GM19372 (cell line): ENCODE measurements around the gene GSTT4.
"Not testable (repeated sequence)": the region's sequence is repeated elsewhere in the genome, so short reads cannot be mapped to it uniquely, and the experiment has no call there.

Experiments used
- ATAC-seq: cut with Tn5 transposase; IDR thresholded peaks from one replicate; pipeline ENCODE4 v1.9.1; 2021; ENCODE audit warnings: mild to moderate bottlenecking, low read depth, moderate library complexity; ENCODE audit not compliant: unreplicated experiment

The GSTT4 gene

DNA sequence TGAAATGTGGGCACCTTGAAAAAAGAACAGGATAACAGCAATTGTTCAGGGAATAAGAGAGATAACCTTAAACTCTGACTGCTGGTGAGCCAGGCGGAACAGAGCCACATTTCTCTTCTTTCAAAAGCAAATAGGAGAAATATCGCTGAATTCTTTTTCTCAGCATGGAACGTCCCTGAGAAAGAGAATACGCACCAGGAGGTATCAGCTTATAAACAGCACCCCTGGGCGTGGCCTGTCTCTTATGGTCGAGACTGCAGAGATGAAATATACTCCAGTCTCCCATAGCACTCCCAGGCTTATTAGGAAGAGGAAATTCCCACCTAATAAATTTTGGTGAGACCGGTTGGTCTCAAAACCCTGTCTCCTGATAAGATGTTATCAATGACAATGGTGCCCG, 49.4 kb downstream of the GSTT4 start:
- ATAC-seq, result not testable (repeated sequence)

DNA sequence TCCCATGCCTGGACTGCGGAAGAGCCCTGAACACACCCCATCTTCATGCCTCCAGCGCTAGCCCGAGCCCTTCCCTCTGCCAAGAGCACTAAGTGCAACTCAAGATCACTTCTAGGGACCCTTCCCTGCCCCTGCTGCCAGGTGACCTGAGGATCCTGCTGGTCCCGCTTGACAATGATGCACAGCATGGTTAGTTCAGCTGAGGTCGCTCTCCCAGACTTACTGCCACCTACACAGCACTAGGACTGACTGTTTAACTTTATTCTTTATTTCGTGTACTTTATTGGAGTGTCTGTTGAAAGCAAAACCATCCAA, 50.3 kb downstream of the GSTT4 start:
- ATAC-seq, result not testable (repeated sequence)

DNA sequence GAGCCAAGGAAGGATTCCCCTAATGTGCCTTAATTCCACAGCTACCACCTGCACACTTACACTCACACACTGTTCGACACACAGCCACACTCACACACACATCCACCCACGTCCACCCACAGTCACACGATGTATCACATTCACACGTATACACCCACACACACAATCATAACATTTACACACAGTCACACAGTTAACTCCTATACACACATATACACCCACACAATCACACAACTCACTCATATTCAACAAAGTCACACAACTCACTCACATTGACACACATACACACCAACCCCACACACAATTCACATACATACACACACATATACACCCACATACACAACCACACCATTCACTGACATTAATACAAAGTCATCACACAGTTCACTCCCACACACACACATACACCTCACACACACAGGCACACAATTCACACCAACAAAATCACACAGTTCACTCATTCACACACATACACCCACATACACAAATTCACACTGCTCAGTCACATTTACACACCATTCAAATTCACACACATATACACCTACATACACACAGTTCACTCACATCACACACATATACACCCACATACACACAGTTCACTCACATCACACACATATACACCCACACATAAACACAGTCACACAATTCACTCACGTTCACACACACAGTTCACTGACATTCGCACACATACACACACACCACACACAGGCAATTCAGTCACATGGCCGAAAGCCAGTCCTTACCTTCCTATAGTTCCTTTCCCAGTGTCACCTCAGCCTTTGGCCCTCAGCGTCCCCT, 50.9 kb downstream of the GSTT4 start:
- ATAC-seq, result not testable (repeated sequence)

DNA sequence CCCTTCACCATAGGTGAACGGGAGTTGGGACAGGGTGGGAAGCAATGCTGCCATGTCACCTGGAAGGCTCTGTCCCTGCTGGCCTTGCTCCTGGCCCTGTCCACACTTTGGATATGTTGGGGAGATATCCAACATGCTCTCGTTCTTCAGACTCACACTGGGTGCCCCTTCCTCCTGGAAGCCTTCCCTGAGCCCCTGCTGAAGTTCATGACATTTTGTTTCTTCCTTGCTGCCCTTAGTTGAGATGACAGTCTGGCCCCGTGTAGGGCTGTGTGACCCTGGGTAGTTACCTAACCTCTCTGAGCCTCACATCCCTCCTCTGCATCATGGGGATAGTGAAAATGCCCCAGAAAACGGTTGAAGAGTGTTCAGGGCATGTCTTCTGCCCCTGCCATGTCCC, 51.8 kb downstream of the GSTT4 start:
- ATAC-seq, result not testable (repeated sequence)

DNA sequence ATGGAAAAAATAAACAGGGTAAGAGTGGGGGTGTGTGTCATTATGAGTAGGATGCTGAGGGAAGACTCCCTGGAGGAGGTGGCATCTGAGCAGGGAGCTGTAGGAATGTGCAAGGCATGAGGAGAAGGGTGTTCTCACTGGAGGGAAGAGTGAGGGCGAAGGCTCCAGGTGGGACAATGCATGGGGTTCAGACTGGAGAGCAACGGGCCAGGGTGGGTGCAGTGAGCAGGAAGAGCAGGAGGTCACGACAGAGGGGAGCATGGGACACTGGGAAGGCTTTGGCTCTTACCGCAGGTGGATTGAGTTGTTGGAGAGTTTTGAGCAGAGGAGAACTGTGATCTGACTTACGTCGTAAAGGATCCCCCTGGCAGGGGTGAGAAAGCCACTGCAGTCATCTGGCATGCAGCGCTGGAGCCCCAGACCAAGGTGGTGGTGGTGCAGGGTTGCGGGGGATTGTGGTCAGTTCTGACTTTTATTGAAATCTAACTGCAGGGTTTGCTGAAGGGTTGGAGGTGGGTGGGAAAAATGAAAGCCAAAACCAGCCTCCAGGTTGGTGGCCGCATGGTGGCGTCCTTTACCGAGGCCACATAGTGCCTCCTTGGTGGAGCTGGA, 52.4 kb downstream of the GSTT4 start:
- not testable (repeated sequence) for ATAC-seq

DNA sequence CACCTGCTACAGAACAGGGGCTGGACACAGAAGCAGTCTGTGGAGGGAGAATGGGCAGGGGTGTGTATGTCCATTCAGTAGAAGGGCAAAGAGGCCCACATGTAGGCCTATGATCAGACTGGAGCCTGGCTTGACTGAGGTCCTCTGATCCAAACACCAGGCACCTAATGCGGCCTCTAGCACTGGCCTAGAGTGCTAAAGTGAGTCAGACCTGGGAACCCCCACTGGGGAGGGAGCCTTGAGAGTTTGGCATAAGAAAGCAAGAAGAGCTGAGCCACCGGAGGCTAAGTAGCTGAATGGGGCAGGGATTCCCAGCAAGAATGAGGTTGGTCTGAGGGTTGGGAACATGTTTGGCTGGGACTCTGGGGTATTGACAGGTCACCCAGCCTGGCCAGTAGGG, 53.9 kb downstream of the GSTT4 start:
- ATAC-seq, result not testable (repeated sequence)

DNA sequence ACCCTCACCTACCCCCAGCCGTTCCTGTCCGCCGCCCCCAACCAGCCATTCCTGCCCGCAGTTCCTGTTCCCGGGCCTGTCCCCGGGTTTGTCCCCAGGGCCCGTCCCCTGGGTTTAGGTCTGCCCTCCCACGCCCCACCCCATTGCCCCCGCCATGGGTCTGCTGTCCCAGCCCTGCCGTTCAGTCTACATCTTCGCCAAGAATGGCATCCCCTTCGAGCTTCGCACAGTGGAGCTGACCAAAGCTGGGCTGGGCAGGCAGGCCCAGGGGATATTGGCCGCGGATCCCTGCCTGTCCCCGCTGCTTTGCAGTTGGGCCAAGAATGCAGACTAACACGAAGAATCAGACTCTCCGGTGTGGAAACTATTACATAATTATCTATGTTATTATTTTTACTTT, 55.5 kb downstream of the GSTT4 start:
- not testable (repeated sequence) for ATAC-seq
